ENCODE data around the gene SPEG.

Gene SPEG

DNA sequence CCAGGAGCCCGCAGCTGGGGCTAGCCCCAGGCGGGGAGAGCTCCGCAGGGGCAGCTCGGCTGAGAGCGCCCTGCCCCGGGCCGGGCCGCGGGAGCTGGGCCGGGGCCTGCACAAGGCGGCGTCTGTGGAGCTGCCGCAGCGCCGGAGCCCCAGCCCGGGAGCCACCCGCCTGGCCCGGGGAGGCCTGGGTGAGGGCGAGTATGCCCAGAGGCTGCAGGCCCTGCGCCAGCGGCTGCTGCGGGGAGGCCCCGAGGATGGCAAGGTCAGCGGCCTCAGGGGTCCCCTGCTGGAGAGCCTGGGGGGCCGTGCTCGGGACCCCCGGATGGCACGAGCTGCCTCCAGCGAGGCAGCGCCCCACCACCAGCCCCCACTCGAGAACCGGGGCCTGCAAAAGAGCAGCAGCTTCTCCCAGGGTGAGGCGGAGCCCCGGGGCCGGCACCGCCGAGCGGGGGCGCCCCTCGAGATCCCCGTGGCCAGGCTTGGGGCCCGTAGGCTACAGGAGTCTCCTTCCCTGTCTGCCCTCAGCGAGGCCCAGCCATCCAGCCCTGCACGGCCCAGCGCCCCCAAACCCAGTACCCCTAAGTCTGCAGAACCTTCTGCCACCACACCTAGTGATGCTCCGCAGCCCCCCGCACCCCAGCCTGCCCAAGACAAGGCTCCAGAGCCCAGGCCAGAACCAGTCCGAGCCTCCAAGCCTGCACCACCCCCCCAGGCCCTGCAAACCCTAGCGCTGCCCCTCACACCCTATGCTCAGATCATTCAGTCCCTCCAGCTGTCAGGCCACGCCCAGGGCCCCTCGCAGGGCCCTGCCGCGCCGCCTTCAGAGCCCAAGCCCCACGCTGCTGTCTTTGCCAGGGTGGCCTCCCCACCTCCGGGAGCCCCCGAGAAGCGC, 49.1 kb downstream of the SPEG start:
- no peak for DNase-seq

DNA sequence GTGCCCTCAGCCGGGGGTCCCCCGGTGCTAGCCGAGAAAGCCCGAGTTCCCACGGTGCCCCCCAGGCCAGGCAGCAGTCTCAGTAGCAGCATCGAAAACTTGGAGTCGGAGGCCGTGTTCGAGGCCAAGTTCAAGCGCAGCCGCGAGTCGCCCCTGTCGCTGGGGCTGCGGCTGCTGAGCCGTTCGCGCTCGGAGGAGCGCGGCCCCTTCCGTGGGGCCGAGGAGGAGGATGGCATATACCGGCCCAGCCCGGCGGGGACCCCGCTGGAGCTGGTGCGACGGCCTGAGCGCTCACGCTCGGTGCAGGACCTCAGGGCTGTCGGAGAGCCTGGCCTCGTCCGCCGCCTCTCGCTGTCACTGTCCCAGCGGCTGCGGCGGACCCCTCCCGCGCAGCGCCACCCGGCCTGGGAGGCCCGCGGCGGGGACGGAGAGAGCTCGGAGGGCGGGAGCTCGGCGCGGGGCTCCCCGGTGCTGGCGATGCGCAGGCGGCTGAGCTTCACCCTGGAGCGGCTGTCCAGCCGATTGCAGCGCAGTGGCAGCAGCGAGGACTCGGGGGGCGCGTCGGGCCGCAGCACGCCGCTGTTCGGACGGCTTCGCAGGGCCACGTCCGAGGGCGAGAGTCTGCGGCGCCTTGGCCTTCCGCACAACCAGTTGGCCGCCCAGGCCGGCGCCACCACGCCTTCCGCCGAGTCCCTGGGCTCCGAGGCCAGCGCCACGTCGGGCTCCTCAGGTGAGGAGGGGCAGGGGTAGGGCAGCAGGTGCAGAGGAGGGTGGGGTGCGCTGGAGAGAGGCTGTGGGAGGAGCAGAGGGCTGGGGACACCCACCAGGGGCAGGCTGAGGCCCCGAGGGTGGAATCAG, 49.9 kb downstream of the SPEG start:
- DNase-seq, result no peak

DNA sequence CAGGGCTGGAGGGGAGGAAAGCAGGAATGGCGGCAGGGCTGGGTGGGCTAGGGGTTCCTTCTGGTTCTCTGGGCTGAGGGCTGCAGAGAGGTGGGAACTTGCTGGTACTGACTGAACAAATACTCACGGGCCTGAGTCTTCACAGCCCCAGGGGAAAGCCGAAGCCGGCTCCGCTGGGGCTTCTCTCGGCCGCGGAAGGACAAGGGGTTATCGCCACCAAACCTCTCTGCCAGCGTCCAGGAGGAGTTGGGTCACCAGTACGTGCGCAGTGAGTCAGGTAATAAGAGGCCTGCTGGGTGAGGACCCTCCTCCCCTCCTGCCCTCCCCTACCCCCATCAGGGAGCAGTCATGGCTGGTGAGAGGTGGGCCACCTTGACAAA, 50.5 kb downstream of the SPEG start:
- DNase-seq, result no peak

DNA sequence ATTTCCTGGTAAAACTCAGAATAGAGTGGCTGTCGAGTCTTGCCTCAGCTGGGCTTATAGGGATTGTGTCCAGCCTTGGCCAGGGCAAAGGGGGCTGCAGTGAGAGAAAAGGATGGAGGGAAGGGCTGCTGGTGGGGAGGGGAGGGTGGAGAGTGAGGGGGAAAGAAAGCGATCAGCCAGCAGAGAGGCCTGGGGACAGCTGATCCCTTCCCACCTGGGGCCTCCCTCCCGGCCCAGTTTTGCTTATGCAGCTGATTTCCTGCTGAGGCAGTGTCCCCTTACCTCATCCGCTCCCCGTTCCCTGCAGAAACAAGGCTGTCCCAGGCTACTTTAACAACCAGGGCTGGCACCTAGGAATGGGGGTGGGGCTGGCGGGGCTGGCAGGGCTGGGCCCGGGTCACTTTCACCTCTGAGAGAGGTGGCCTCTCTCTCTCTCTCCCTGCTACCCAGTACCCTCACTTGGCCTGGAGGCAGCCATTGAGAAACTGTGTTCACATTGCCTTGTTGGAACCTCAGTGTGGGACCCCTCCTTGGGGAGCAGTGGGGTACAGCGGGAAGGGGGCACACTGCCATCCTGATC, 51.8 kb downstream of the SPEG start:
- no peak for DNase-seq

DNA sequence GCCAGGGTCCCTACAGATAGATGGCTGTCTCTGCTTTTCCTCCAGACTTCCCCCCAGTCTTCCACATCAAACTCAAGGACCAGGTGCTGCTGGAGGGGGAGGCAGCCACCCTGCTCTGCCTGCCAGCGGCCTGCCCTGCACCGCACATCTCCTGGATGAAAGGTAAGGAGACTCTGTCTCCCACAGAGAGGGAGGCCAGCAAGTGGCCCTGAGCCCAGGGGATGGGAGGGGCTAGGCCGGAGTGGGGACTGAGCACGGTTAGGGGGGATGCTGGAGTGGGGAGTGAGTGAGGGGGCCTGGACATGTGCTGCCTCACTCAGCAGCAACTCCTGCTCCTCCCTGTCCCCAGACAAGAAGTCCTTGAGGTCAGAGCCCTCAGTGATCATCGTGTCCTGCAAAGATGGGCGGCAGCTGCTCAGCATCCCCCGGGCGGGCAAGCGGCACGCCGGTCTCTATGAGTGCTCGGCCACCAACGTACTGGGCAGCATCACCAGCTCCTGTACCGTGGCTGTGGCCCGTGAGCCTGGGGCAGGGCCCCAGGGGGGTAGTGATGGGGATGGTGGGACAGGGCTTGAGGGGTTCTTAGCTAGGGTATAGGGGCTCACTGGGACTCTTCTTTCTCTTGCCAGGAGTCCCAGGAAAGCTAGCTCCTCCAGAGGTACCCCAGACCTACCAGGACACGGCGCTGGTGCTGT, 53.7 kb downstream of the SPEG start:
- DNase-seq, result no peak

DNA sequence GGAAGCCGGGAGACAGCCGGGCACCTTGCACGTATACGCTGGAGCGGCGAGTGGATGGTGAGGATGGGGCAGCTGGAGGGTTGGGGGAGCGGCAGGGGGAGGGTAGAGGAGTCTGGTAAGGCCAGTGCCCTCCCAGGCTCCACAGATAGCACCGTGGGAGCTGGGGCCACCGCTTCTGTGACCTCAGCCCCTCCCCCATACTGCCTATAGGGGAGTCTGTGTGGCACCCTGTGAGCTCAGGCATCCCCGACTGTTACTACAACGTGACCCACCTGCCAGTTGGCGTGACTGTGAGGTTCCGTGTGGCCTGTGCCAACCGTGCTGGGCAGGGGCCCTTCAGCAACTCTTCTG, 54.2 kb downstream of the SPEG start:
- DNase-seq, result no peak

DNA sequence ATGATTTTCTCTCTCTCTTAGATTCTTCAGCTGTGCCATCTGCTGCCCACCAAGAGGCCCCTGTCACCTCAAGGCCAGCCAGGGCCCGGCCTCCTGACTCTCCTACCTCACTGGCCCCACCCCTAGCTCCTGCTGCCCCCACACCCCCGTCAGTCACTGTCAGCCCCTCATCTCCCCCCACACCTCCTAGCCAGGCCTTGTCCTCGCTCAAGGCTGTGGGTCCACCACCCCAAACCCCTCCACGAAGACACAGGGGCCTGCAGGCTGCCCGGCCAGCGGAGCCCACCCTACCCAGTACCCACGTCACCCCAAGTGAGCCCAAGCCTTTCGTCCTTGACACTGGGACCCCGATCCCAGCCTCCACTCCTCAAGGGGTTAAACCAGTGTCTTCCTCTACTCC, 54.7 kb downstream of the SPEG start:
- DNase-seq, result no peak

DNA sequence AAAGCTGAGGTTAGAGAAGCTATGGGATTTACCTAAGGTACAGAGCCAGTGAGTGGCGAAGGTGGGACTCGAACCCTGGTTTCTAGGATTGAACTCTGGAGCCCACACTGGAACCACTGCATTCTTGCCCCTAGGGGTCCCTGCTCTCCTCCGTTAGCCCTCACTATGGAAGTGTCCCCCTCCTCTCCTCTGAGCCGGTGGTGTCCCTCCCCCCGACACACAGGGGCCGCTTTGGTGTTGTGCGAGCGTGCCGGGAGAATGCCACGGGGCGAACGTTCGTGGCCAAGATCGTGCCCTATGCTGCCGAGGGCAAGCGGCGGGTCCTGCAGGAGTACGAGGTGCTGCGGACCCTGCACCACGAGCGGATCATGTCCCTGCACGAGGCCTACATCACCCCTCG, 55.5 kb downstream of the SPEG start:
- no peak for DNase-seq

DNA sequence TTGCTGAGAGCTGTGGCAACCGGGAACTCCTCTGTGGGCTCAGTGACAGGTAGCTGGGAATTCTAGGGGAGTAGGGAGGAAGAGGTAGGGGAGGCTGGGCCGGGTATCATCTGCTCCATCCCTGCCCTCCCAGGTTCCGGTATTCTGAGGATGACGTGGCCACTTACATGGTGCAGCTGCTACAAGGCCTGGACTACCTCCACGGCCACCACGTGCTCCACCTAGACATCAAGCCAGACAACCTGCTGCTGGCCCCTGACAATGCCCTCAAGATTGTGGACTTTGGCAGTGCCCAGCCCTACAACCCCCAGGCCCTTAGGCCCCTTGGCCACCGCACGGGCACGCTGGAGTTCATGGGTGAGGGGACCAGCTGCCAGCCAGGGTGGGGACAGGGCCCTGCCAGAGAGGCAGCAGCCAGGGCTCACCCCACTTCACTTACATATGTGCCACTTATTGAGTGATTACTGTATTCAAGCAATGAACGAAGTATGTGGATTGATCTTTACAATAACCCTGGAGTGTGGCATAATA, 56.0 kb downstream of the SPEG start:
- DNase-seq, result no peak

DNA sequence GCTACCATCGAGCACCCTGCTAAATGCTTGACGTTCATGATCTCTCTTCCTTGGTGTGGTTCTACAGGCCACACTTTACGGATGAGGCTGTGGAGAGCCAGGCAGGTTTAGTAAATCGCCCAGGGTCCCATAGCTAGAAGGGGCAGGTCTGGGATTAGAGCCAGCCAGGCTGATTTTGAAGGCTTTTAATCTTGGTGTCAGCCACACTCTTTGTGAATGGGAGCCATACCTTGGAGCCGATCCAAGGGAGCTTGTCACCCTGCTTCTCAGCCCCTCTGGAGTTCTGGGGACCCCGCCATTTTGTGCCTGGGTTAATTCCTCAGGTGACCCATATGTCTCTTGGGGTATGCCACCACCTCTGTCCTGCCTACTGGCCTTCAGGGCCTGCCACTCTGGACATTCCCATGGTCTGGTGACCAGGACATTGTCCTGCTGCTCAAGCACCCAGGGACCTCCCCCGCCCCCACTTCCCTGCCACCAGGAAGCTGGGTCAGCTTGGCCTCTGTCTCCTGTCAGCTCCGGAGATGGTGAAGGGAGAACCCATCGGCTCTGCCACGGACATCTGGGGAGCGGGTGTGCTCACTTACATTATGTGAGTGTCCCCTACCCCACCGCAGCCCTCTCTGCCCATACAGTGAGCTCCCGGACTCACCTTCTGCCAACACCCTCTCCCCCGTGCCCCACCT, 56.8 kb downstream of the SPEG start:
- DNase-seq, result no peak

DNA sequence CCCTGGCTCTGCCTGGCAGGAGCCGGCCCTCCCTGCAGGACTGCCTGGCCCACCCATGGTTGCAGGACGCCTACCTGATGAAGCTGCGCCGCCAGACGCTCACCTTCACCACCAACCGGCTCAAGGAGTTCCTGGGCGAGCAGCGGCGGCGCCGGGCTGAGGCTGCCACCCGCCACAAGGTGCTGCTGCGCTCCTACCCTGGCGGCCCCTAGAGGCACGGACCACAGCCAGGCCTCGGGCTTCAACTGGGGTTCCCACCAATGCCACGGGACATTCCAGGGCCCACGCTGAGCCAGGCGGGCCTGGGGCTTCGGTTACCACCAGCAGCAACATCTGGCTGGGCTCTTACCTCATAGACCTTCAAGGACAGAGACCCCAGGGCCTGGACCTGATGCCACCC, 57.9 kb downstream of the SPEG start:
- no peak for DNase-seq

DNA sequence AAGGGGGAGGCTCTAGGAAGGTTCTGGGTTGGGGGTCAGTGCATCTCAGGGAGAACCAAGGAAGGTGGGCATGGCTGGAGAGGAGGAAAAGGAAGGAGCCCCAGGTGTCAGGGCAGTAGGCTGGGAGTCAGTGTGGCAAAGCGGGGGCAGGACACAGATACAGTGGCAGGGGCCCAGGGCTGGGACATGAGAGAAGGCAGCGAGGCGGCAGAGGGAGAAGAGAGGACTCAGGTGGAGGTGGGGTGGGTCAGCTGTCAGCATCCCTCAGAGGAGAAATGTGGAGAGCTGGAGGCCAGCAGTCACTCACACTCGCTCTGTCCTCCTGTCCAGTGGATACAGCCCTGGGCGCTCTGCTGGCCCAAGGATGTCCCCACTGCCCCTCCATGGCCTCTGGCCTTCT, 58.4 kb downstream of the SPEG start:
- DNase-seq, result no peak

DNA sequence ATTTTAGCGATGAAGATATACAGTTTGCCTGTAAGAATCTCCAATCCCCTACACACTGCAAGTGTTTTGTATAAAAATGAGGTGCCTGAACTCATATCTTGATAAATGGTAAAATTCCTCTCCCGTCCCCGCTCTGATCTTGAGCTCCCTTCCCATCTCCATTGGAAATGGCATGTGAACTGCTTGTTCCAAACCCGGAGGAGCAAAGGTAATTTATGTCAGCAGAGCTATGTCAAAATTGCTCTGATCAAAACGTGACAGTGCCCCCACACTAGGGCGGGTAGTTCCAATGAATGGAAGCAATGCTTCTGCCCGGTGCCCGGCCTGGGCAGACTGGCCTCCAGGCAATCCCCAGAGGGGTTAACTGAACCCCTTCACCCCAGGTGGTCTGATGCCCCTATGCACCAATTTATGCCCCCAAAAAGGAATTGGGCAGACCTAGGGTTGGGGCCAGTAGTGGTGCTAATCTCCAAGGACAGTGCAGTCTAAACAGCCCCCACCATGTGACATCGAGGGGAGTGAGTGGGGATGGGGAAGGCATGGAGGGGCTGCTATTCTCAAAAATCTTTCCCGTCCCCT, 60.4 kb downstream of the SPEG start:
- DNase-seq, result no peak

DNA sequence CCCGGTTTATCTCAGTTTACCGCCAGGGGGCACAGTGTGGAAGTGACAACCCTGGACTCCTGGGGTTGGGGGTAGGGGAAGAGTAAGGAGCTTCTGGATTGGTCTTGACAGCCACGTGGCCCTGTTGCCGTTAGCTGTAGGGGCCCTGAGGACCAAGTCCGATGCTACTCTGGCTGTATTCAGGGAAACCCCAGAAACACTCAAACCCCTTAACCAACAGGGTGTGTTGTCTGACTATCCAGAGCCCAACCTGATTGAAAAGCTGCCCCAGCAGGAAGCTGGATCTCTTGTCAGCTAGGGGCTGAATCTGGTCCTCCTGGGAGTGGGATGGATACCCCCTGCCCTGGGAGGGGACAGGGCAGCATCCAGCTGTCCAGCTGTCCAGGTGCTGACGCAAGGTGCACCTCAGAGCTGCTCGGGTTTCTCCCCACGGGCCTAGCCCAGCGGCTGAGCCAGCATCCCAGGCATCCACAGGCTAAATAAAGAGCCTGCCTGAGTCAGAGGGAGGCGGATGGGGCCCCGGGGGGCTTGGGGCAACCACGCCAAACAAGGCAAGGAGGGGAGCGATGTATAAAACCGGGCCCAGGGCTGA, 61.0 kb downstream of the SPEG start:
- DNase-seq, result no peak

DNA sequence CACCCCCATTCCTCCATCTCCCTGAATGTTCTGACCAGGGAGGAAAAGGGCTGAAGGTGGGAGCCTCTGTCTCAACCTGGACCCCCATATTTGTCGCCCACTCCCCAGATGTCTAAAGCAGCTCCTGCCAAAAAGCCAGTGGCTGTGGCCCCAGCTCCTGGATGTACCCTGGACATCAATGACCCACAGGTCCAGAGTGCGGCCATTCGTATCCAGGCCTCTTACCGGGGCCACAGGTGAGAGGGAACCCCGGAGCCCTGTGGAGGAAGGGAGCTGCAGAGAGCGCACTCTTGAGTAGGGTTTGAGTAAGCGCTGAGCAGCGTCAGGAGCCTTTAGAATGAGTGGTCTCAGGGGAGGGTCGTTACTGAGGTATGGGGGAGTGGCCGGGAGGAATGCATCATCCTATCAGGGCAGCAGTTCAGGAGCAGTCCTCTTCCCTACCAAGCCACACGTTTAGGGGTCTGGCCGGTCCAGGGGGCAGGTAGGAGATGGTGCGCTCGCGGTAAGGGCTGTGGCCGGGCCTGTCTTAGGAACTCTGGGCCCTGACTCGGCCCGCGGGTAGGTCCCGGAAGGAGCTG, 61.7 kb downstream of the SPEG start:
- DNase-seq, result no peak

DNA sequence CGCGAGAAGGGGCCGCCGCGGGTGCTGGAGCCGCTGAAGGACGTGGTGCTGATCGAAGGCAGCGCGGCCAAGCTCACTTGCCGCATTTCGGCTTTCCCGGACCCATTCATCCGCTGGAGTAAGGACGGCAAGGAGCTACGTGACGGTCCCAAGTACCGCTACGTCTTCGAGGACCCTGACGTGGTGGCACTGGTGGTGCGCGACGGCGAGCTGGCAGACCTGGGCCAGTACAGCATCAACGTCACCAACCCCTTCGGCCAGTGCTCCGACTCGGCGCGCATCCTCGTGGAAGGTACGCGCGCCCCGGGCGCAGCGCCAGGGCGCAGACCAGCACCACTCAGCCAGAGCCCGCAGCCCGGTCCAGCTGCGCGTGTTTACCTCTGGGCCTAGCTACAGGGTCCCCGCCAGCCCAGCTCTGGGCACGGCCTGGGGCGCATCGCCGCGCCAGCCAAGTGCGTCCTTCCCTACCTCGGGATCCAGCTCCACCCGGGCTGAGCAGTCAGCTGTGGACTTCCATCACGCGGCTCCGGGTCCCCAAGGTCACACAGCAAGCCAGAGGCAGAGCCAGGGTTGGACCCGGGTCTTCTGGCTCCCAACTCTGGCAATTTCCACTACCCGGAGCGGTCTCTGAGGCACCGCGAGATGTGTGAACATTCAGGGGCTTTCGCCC, 62.3 kb downstream of the SPEG start:
- DNase-seq, result no peak

DNA sequence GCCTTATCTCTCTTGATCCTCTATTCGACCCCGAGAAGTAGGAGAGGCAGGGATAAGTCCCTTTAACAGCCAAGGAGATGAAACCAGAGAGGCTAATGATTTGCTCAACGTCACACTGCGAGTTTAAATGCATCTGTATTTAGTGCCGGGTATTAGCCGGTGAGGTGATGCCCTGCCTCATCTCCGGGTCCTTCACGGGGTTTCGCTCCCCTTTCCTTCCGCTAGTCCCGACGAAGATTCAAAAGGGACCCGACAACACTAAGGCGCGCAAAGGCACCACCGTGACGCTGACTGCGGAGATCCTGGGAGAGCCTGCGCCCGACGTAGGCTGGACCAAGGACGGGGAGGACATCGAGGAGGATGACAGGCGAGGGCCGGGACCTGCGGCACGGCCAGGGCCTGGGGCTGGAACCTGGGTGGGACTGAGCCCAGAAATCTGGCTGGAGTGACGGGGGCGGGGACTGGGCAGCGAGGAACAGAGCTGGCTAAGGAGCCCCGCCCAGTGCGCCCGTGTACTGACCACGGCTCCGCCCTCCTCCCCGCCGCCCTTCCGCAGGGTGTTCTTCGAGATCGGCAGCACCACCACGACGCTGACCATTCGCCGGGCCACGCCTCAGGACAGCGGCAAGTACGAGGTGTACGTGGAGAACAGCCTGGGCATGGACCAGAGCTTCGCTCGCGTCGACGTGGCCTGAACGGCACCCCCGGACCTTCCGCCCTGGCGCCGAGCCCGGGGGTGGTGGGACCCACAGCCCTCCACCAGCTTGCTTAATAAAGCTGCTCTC, 63.0 kb downstream of the SPEG start:
- no peak for DNase-seq

DNA sequence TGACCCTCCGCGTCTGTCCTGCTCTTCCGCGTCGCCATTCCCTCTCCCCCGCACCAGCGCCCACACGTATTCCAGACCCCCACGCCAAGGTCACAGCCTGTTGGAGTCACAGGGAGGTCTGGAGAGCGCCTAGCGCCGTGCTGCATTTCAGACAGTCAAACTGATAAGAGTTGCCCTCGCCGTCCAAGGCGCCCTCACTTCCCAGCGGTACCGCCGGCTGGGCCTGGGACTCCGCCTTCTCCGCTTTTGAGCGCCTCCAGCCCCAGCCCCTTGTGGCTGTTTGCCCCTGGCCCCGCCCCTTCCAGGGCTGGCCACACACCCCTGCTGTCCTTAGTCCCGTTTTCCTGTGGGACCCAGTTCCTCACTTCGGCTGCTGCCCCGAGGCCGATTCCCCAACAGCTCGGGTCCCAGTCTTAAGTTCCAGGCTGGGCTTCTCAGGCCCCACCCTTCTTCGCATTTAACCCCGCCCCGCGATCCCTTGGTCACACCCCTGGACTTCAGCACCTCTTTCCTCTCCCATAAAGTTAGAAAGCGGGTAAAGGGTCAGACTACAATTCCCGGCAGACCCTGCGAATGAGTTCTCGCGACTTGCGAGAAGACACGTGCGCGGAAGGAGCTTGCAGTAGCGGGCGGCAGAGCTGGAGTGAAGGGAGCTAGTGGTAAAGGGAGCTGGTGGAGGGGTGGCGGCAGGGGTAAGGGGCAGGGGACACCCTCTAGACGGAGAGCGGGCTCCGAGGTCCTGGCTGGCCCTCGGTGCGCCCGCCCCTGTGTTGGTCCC, 63.8 kb downstream of the SPEG start, which contains the start of gene GMPPA:
GMPPA (plus strand) TSS at position 612 of the 778 bp plus-strand sequence. CDS start 1,085 bp downstream, outside the sequence.
- DNase-seq, result peak; percentile 91

DNA sequence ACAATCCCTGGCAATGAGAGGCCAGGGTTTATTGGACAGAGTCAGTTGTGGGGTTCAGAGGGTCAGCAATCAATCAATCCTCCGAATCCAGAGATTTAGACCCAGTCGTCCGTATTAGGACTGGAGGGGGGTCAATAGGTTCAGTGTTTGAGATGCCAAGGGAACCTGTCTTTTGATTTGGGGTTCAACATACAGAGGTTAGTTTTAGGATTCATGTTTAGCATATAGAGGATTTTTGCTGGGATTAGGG, 64.3 kb downstream of the SPEG start:
- no peak for DNase-seq

Measured in KG1 (cell line).